Stimulated activated CD8-positive, alpha-beta memory T cell treated with anti-CD3 and anti-CD28 coated beads, Interleukin-4, amount 100 ng/mL, for 24 hours (primary cell): ENCODE data around the gene FOXC1.

Experiments used
- DNase-seq: peaks from one replicate; pipeline ENCODE4 v3.0.0-alpha.2; 2020; ENCODE audit warnings: low read depth

Gene FOXC1

GRCh38 chr6:1643830-1644445 lies 34.2 kb downstream of the FOXC1 start:
- DNase-seq, result no peak

DNA sequence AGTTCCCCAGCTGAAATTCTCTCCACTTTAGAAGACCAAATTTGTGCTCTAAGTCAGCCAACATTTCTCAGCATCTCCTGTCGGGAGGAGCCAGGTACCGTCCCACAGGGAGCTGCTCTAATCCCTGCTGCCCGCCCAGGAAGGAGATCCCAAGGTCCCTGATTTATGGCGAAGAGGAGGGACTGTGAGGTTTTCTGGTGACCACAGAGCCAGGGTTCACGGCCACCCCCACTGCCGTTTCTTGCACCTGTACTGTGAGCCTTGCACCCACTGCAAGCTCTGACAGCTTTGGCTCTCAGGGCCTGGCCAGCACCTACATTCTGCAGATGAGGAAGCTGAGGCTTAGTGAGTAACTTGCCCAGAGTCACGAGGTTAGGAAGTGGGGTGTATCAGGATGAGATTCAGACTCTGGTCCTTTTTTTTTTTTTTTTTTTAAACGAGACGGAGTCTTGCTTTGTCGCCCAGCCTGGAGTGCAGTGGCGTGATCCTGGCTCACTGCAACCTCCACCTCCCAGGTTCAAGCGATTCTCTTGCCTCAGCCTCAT lies 34.9 kb downstream of the FOXC1 start:
- DNase-seq, result no peak

DNA sequence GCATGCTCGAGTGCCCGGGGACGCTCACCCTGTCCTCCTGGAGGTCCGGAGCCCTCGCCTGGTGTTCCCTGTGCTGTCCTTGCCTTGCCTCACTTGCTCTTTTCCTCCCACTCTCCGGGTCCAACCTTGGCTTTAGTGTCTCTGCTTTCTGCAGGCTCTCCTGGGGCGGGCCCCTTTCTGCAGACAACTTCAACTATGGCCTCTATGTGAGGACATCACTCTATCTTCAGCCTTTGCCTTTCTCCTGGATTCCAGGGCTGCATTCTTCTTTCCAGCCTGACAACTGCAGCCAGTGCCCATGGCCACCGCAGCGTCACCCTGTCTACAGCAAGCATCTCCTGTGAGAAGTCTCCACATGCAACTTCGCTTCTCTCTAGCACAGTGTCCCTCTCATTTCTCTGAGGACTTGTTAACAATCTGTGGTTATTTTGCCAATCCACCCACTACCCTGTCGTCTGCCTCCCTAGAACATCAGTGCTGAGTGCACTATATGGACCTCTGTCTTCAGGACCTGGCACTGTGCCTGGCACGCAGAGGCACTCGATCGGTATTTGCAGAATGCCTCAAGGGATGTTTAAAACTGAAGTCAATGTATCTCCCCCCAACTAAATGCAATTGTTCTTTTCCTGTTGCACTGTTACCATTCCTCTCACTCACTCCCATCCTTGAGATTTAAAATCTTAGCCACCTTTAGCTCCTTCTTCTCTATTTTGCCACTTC lies 35.9 kb downstream of the FOXC1 start:
- DNase-seq, result no peak

DNA sequence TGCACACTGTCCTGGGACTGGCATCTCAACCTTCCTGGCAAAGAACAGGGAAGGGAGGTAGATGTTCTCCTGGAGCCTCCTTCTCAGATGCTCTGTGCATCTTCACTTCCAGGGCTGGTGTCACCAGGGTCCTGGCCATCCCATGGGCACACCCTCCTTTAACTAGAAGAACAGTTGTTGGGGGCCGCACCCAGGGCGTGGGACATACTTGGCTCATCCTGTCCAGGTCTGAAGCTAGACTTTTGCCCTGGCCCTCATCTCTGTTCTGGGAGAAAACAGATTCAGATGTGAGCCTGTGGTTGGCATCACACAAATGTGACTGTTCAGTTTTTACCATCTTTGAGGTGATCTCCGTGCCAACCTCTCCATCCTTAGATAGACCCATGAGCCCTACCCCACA lies 41.6 kb downstream of the FOXC1 start:
- no peak for DNase-seq

DNA sequence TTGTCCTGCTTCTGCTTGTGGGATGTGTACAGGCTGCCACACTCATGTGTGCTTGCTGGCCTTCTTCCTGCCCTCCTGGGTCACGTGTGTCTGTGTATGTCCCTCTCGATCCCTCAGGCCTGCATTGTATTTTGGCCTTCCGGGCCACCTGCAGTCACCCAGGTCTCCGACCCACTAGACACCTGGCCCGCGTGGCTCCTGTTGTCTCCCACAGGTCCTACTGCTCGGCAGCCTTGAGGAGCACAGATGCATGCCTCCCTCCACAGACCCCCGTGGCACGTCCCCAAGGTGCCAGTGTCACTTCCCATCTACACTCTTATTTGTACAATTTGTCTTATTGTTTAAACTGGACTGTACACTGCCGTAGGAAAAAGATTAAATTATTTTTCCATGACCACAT lies 43.1 kb downstream of the FOXC1 start:
- DNase-seq, result no peak

- no peak for DNase-seq
These were observed 44.3 kb downstream of the FOXC1 start for GRCh38 chr6:1654054-1654453.

DNA sequence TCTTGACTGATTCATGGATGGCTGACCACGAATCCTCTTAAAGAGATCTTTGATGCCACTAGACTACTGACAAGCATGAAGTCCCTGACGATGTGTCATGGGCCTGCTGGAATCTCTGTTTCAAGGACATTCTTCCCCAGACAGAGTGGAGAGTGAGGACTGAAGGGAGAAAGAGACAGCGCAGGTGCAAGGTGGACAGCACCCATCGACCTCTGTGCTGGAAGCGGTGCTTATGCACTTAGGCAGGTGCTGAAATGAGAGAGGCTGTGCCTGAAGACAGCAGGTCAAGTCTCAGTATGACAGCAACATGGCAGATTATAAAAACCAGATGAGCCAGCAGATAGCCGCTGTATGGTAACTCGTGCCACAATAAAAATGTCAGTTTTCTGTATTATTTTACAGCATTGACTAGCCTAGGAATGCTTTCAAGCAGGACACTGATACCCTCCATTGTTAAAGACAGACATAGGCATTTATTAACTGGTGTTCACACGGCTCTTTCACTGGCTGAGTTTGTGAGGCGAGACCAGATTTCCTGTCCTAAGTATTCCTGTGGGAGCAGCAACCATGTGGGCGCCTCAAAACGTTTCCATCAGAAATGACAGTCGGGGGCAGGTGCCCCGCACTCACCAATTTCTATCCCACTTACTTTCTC lies 47.5 kb downstream of the FOXC1 start:
- no peak for DNase-seq

DNA sequence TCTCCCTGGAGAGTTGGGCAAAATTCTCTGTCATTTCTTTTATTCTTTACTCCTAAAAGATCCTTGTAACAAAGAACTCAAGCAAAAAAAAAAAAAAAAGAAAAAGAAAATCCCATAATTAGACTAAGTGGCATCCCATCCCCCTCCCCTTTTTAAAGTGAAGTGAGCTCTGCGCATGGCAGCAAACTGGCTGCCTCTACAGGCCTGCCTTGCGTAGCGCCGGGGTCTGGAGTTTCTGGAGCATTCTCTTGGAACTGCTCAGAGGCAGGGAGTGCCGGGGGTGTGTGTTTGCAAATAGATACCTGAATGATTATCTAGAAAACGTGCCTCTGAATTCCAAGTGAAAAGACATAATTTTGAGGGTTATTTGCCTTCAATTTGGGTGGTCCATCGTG lies 48.1 kb downstream of the FOXC1 start:
- DNase-seq, result no peak

GRCh38 chr6:1658212-1659005 lies 48.7 kb downstream of the FOXC1 start:
- no peak for DNase-seq

DNA sequence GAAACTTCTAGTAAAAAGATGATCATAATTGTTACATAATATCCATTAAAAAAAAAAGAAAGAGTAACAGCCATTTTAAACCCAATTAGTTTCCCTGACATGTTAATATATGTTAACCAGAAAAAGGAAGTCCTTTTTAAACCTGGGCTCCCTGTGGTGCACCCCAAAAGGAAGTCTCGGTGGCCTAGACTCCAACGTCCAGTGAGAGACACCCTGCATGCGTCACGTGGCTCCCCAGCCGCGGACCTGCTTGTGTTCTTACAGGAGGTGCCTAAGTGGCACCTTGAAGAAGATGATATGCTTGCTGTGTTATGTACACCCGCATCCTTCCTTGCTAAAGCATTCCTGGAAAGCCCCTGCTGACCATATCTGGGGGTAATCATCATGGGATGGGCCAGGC lies 50.1 kb downstream of the FOXC1 start:
- no peak for DNase-seq

DNA sequence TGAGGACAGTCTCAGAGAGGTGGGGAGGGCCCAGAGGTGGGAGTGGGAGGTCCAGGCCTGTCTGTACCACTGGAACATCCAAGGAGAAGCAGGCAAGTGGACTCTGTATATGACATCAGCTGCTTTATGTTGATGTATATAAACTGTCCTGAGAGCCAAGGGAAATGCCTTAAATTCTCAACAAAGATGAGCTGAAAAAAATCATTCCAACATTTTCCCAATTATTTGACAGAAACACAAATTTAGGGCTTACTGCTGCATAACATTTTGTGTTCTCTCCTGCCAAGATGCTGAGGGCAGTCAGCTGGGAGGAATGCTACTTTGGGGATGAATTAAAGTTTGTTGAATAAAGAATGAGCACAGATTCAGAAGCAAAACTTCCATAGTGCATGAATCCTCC lies 52.8 kb downstream of the FOXC1 start:
- no peak for DNase-seq
